Myocyte (in vitro differentiated cells): ENCODE results near the gene ZNF225. TPM values are rescaled to one million over a fixed set of nuclear protein-coding genes. Genes with fewer than 3 reads are reported as not detected.
A peak's percentile ranks its signal among the peaks of the same experiment; 100 is the strongest.
"Not testable (repeated sequence)": the region's sequence is repeated elsewhere in the genome, so short reads cannot be mapped to it uniquely, and the experiment has no call there.

Experiments
- DNase-seq: peaks from one replicate; pipeline ENCODE4 v3.0.0-alpha.2; 2012; ENCODE audit warnings: low read depth
- polyA plus RNA-seq: library from polyadenylated mRNA; unstranded; fragments of >200 nt; gene quantifications from one replicate; pipeline ENCODE4 v1.2.1, GENCODE V29; 2012; ENCODE audit warnings: missing spikeins
- total RNA-seq: library from RNA; depleted of rRNA; stranded (reverse); fragments of >200 nt; gene quantifications from 2 replicates; pipeline ENCODE4 v1.2.3, GENCODE V29; 2014

ZNF225 gene
- 4.9 and 5.7 TPM in 2 replicates for total RNA-seq
- polyA plus RNA-seq = 3.0 TPM

GRCh38 chr19:44113138-44113783, at the start of gene ZNF225:
ZNF225 (plus strand) TSS chr19:44113399; CDS start chr19:44115828, 2,429 bp downstream.
- DNase-seq = peak; percentile 100

GRCh38 chr19:44066305-44066704, 46.9 kb upstream of the ZNF225 start:
- no peak for DNase-seq

- no peak for DNase-seq
Measured at GRCh38 chr19:44069415-44069814, 43.8 kb upstream of the ZNF225 start.

DNA sequence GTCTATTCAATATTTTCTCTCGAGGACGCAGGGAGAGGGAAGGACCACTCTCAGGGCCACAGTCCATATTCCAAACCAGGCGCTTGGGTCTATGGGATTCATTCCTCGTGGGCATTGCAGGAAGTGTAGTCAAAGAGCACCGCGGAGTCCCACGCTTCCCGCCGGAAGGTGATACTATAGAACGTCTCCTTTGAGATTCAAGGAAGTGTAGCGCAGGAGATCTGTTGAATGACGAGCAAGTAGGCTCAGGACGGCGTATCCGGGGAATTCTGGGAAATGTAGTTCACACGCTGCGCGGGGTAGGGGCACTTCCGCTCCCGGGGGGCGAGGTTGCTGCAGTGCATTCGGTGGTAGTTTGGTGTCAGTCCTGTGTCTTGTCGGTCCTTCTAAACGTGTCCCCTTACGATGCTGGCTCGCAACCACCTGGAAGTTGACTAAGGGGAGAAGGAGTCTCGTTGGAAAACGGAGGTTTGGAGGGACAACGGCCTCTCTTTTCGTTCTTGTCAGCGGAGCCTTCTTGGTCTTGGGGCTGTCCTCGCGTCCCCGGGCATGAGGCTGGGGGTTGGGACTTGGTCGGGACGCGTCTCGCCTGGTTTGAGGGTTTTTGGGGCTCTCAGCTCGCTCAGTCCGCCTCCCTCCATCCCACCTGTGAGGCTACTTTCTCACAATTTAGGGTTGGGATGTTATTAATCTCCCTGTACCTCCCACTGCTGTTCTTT, 41.2 kb upstream of the ZNF225 start, which contains the start of gene ZNF284:
Gene ZNF284 (plus strand): TSS at position 336 of the 719 bp plus-strand sequence. CDS start 4,231 bp downstream, outside the sequence.
- peak; percentile 91 for DNase-seq

- peak; percentile 6 for DNase-seq
Measured at GRCh38 chr19:44072543-44073401, 40.4 kb upstream of the ZNF225 start.

DNA sequence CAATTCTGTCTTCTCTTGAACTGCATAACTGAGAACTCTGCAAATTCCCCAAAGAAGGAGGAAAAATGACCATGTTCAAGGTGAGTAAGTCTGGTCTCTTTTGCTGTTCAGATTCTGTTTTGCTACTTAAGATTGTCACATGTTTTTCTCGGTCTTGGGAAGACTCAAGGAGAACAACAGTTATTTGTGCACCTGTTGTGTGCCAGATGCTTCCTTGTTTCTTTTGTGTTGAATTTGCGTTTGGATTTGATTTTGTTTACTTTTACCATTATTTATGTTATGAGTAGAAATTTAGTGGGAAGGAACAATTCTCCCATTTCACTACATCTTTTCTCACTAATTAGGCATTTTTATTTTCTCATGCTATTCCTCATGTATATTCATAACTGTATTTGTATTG, 36.9 kb upstream of the ZNF225 start:
- no peak for DNase-seq

- DNase-seq = no peak
Measured at GRCh38 chr19:44092108-44092507, 21.1 kb upstream of the ZNF225 start.

GRCh38 chr19:44093931-44094765, 19.1 kb upstream of the ZNF225 start, which contains the start of gene ZNF224:
ZNF224 (plus strand) TSS chr19:44094361; CDS start chr19:44097874, 3,513 bp downstream.
- DNase-seq = peak; percentile 95

DNA sequence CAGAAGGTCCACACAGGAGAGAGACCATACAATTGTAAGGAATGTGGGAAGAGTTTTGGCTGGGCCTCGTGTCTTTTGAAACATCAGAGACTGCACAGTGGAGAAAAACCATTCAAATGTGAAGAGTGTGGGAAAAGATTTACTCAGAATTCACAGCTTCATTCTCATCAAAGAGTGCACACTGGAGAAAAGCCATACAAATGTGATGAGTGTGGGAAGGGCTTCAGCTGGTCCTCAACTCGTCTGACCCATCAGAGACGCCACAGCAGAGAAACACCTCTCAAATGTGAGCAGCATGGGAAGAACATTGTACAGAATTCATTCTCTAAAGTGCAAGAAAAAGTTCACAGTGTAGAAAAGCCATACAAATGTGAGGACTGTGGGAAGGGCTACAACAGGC, 5.4 kb upstream of the ZNF225 start:
- DNase-seq = no peak

DNA sequence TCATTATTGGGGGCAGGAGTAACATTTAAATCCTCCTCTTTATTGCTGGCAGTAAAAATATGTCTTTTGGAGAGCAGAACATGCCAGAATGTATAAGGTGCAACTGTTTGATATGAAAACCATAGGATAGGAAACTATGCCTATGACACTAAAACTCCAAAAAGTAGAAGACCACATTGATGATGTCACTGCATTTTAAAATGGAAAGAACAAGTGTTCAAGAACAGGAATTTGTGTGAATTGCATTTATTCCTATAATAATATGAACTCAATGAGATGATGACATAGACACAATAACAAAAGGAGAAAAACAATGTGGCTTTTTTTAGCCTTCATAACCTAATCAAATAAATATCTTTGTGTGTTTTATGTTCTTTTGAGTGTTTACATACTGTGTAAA, 3.7 kb upstream of the ZNF225 start:
- no peak for DNase-seq

DNA sequence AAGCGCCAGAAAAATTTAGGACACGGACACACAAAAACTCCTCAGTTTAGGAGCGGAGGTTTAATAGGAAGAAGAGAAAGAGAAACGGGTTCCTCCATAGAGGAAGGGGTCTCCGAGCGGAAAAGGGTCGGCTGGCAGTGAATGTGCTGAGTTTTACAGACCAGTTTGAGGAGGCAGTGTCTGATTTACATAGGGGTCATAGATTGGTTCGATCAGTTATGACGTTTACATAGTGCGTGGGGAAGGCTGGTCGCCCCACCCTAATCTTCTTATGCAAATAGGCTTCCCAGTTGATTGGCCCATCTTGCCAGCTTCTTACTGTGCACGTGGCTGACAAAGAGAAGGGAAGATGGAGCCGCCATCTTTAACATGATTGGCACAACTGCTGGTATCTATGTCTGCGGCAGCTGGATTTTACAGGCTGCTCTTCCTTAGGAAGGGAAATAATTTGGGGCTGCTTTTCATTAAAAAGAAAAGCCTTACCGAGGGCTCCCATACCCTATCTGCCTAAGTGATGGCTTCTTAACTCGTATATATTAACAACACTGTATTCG, 1.2 kb upstream of the ZNF225 start:
- peak; percentile 53 for DNase-seq

DNA sequence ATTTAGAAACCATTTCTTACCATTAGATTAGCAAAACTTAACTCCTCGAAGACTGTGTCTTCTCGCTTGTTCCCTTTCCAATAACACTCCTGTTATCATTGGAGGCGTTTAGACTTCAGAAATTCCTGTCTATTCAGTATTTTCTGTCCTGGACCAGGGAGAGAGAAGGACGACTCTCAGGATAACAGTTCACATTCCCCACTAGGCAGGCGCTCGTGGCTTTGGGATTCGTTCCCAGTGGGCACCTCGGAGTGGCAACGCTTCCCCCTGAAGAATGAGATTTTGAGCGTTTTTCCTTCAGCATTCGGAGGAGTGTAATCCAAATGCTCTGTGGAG, 429 bp upstream of the ZNF225 start:
- DNase-seq = no peak

DNA sequence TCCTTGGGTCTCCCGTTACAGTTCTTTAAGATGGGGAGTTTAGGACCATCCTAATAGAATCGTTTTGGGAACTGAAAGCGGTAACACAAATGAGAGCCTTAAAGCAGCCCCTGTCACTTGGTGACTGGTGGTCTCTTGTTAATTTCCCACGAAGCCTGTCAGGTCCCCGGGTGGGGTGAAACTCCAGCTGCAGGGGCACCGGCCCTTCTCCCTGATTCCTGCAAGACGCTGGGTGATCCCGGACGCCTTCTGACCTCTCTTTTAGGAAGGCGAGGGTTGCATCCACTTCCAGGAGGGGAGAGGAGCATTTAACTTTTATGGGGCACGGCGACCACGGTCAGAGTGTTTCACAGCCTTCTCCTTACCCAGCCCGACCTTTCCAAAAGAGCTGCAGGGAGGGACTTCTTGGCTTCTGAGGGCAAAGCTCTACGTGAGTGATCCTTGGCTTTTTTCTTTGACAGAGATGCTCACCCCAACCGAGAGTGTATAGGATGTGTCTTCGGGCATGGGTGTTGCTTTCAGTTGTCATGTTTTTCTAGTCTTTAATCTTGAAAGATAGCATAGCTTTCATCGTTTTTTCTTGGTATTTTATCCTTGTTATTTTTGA, 688 bp downstream of the ZNF225 start:
- no peak for DNase-seq

GRCh38 chr19:44121162-44121561, 8.0 kb downstream of the ZNF225 start:
- not testable (repeated sequence) for DNase-seq

- DNase-seq = no peak
Measured at GRCh38 chr19:44131955-44132354, 18.8 kb downstream of the ZNF225 start.

- DNase-seq = peak; percentile 90
Measured at GRCh38 chr19:44141191-44142058, 28.2 kb downstream of the ZNF225 start, which contains the start of gene ZNF234. ZNF234 (plus strand) TSS chr19:44141554; CDS start chr19:44144633, 3,079 bp downstream.

GRCh38 chr19:44142059-44142433, 28.8 kb downstream of the ZNF225 start:
- peak; percentile 35 for DNase-seq

DNA sequence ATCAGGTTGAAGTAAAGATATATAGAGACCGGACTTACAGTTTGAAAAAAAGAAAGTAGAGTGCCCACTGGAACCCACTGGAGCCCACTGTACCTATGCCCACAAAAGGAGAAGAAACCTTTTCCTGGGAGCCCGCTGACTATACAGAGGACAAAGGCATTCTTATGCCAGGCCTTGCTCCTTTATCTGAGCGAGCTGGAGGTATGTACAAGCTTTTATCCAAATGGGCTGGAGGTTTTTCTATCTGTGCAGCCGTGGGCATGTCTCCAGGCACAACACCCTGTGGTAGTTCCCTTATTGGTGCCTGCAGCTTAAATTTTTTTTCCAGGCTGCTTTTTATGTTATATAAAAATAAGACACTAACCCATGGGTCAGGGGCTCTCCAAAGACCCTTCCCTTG, 36.6 kb downstream of the ZNF225 start:
- no peak for DNase-seq

DNA sequence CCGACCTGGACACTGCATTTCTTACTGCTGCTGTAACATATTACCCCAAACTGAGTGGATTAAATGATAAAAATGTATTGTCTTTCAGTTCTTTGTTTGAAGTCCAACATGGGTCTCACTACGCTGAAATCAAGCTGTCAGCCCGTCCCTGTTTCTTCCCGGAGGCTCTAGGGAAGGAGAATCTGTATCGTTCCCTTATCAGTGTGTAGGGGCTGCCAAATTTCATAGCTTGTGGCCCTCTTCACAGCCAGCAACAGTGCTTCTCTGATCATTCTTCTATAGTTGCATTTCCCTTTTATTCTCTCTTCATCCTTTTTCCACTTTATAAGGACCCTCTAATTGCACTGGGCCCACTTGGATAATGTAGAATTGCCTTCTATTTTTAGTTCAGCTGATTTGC, 38.3 kb downstream of the ZNF225 start:
- DNase-seq = no peak
